Measurements from ENCODE around the gene RDH13.

The RDH13 gene

GRCh38 chr19:55047951-55048350 is 15.0 kb downstream of the RDH13 start:
- Histone ChIP-seq H3K4me3 (ENCODE audit: low read length) (no peak overlapping the region), H3K9me3 (ENCODE audit: control insufficient read depth, insufficient read depth, low read length) (no peaks in the 10 kb centered on the region), H3K4me2 (ENCODE audit: low read length) (no peak overlapping the region), H3K27me3 (ENCODE audit: control insufficient read depth, low read length) (no peaks in the 10 kb centered on the region), H3K9me2 (replicated peaks; ENCODE audit: control insufficient read depth, low read length) (no peaks in the 10 kb centered on the region), H3K79me2 (ENCODE audit: control insufficient read depth, low read length) (no peaks in the 10 kb centered on the region; the same call in 1 of the 2 replicates), H3K4me1 (ENCODE audit: control insufficient read depth, low read length) (no peaks in the 10 kb centered on the region), H3K36me3 (ENCODE audit: control insufficient read depth, low read length) (peaks cover 59% of the 10 kb centered on the region), H3F3A (ENCODE audit: control insufficient read depth, insufficient read depth) (no peaks in the 10 kb centered on the region), H4K20me1 (ENCODE audit: control insufficient read depth, insufficient read depth, low read depth, low read length) (no peaks in the 10 kb centered on the region), H3K27ac (ENCODE audit: low read depth, low read length) (no peak overlapping the region)
- TF ChIP-seq EZH2phosphoT487 (IDR thresholded peaks at IDR 0.05; ENCODE audit: borderline replicate concordance, low read length) (no peak), CTCF (IDR thresholded peaks at IDR 0.05; ENCODE audit: low read depth, low read length, poor library complexity, severe bottlenecking) (no peak)

- Histone ChIP-seq H3K79me2 (ENCODE audit: control insufficient read depth, low read length) (peaks cover 2% of the 10 kb centered on the region), H3K4me2 (ENCODE audit: low read length) (no peak overlapping the region), H3K9me2 (replicated peaks; ENCODE audit: control insufficient read depth, low read length) (no peaks in the 10 kb centered on the region), H3F3A (ENCODE audit: control insufficient read depth, insufficient read depth) (no peaks in the 10 kb centered on the region), H3K4me3 (ENCODE audit: low read length) (no peak overlapping the region), H3K9me3 (ENCODE audit: control insufficient read depth, insufficient read depth, low read length) (no peaks in the 10 kb centered on the region), H3K27me3 (ENCODE audit: control insufficient read depth, low read length) (no peaks in the 10 kb centered on the region), H3K36me3 (ENCODE audit: control insufficient read depth, low read length) (peaks cover 63% of the 10 kb centered on the region), H3K27ac (ENCODE audit: low read depth, low read length) (no peak overlapping the region), H4K20me1 (ENCODE audit: control insufficient read depth, insufficient read depth, low read depth, low read length) (no peaks in the 10 kb centered on the region), H3K4me1 (ENCODE audit: control insufficient read depth, low read length) (no peaks in the 10 kb centered on the region)
- TF ChIP-seq EZH2phosphoT487 (IDR thresholded peaks at IDR 0.05; ENCODE audit: borderline replicate concordance, low read length) = no peak
- TF ChIP-seq CTCF (IDR thresholded peaks at IDR 0.05; ENCODE audit: low read depth, low read length, poor library complexity, severe bottlenecking) = no peak
Measured at GRCh38 chr19:55046975-55047622, 15.8 kb downstream of the RDH13 start.

- Histone ChIP-seq H3K79me2 (ENCODE audit: control insufficient read depth, low read length) (peaks cover 8% of the 10 kb centered on the region), H3K4me1 (ENCODE audit: control insufficient read depth, low read length) (no peaks in the 10 kb centered on the region), H4K20me1 (ENCODE audit: control insufficient read depth, insufficient read depth, low read depth, low read length) (0 out of 2 replicates have a peak, but pooled peaks cover 6% of the 10 kb centered on the region), H3K9me2 (replicated peaks; ENCODE audit: control insufficient read depth, low read length) (no peaks in the 10 kb centered on the region), H3K4me3 (ENCODE audit: low read length) (no peak overlapping the region), H3K27me3 (ENCODE audit: control insufficient read depth, low read length) (no peaks in the 10 kb centered on the region), H3F3A (ENCODE audit: control insufficient read depth, insufficient read depth) (no peaks in the 10 kb centered on the region), H3K27ac (ENCODE audit: low read depth, low read length) (no peak overlapping the region), H3K4me2 (ENCODE audit: low read length) (no peak overlapping the region), H3K36me3 (ENCODE audit: control insufficient read depth, low read length) (peaks cover 61% of the 10 kb centered on the region), H3K9me3 (ENCODE audit: control insufficient read depth, insufficient read depth, low read length) (no peaks in the 10 kb centered on the region)
- TF ChIP-seq CTCF (IDR thresholded peaks at IDR 0.05; ENCODE audit: low read depth, low read length, poor library complexity, severe bottlenecking) = no peak
- no peak for TF ChIP-seq EZH2phosphoT487 (IDR thresholded peaks at IDR 0.05; ENCODE audit: borderline replicate concordance, low read length)
Measured at GRCh38 chr19:55044771-55045716, 17.9 kb downstream of the RDH13 start.
